ENCODE results near the gene PTPRD.

The PTPRD gene

DNA sequence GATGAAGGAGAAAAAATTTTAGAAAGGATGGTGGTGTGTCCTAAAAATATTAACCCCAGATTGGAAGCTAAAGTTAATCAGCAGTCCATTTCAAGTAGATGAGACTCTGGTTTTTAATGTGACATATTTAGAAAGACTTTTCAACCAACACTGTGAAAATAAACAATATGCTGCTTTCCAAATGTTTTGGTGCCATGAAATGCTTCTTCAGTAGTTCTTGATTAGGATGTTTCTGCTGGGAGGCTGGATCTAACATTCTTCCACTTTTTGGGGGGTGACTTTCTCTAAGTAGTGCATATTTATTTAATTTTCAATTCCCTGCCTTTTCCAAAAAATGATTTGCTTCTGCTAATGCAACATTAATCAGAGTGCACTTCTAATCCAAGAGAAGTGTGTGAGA is 2219.9 kb downstream of the PTPRD start:
- no peak overlapping the region for H3K4me3 ChIP-seq (ENCODE audit: low read length)
- TF ChIP-seq ZNF274 (IDR thresholded peaks at IDR 0.05; ENCODE audit: low read depth, low read length), result no peak

DNA sequence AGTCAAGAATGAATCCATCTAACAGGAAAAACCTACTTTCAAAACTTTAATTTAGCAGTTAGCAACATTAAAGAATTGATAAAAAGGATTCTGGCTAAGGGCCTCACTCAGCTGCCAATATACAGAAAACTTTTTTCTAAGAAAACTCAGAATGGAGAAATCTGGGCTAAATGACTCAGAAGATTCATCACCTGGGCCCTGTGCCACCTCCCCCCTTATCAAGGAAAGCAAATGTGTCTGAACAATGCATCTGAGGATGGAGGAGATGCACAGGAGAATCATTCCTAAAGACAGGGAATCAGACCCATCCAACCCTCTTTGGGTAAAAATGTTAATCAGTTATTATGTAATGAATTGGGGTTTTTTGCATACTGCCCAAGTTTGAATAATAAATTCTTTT is 2221.2 kb downstream of the PTPRD start:
- no peak overlapping the region for H3K4me3 ChIP-seq (ENCODE audit: low read length)
- TF ChIP-seq ZNF274 (IDR thresholded peaks at IDR 0.05; ENCODE audit: low read depth, low read length), result no peak

DNA sequence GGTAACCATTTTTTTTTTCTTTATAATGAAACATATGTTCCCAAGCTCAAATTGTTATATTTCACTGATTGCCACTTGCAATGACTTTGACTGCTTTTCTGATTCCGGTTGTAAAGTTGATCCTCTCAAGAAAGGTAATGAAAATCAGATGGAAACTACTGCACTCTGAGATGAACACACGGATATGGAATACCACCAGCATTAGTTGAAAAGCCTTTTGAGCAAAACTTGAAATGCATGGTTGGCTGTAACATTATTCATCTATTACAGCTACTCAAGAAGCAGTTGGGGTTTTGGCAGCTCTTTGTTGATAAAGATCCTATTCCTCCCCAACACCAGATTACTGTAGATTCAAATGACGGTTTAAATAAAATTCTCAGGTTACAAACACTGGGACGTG is 2221.7 kb downstream of the PTPRD start:
- TF ChIP-seq ZNF274 (IDR thresholded peaks at IDR 0.05; ENCODE audit: low read depth, low read length), result no peak
- H3K4me3 ChIP-seq (ENCODE audit: low read length), result no peak overlapping the region

DNA sequence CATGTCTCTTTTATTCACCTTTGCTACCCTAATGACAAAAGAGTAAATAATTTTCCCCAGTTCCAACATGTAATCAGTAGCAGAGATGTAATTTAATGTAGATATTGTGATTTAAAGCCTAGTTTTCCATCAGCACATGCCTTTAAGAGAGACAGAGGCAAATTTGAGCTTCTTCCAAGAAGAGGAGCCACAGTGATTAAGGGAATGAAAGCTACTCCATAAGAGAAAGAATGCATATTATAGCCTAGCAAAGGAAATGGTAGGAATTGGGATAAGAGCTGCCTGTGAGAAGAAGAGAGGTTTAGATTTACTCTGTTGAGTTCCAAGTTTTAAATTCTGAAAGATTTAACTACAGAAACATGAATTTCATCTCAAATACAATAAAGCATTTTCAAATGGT is 2222.2 kb downstream of the PTPRD start:
- TF ChIP-seq ZNF274 (IDR thresholded peaks at IDR 0.05; ENCODE audit: low read depth, low read length), result no peak
- H3K4me3 ChIP-seq (ENCODE audit: low read length), result no peak overlapping the region

DNA sequence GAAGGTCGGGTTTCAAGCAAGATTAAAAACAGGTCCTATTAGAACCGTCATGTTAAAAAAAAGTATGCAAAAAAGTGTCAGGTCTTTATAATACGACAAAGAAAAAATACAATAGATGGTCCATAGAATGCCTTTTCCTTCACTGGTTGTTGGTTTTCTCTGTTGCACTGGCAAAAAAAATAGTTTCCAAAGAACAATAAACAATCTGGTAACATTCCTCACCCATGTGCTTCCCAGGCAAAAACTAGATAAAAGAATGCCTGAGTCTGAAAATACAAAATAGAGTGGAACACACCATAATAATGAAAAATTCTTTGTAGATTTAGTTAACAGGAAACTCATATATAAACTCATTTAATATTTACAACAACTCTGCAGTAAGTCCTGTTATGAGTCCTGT is 2223.3 kb downstream of the PTPRD start:
- no peak for TF ChIP-seq ZNF274 (IDR thresholded peaks at IDR 0.05; ENCODE audit: low read depth, low read length)

DNA sequence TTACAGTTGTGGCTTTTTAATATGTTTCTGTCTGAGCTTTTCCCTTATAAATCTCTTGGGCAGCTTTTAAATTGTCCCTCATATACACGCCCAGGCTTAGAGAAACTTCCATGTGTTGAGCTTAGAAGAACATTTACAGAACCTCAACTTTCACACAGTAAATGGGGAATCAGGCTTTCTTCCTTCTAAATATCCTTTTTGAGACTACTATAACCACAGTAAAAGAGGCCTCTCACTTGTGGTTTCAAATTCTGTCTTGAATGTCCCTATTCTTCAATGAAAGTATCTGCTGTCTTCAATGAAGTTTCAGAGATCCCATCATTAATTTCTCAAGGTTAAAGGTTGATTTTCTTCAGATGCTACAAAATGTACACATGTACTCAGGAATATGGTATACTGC is 2224.7 kb downstream of the PTPRD start:
- no peak for TF ChIP-seq ZNF274 (IDR thresholded peaks at IDR 0.05; ENCODE audit: low read depth, low read length)
- H3K4me3 ChIP-seq (ENCODE audit: low read length), result no peak overlapping the region

More for the DNA sequence above, 2223.3 kb downstream of the PTPRD start:
- H3K4me3 ChIP-seq (ENCODE audit: low read length), result no peak overlapping the region

DNA sequence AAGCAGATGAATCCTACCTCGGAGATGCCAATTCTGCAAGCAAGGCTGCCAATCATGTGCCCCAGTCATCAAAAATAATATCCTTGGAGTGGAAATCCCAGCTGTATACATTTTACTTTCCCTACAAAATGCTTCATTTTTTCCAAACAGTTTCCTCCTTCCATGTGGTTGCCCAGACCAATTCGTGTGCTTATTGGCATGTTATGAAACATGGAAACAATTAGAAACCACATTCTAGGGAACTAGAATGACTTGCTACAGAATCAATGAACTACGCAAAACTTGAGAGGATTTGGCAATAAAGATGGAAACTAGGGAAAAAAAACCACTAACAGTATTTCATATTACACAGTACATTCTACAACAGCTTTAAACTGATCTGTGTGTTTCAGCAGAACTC is 2228.7 kb downstream of the PTPRD start:
- no peak for TF ChIP-seq ZNF274 (IDR thresholded peaks at IDR 0.05; ENCODE audit: low read depth, low read length)
- no peak overlapping the region for H3K4me3 ChIP-seq (ENCODE audit: low read length)

DNA sequence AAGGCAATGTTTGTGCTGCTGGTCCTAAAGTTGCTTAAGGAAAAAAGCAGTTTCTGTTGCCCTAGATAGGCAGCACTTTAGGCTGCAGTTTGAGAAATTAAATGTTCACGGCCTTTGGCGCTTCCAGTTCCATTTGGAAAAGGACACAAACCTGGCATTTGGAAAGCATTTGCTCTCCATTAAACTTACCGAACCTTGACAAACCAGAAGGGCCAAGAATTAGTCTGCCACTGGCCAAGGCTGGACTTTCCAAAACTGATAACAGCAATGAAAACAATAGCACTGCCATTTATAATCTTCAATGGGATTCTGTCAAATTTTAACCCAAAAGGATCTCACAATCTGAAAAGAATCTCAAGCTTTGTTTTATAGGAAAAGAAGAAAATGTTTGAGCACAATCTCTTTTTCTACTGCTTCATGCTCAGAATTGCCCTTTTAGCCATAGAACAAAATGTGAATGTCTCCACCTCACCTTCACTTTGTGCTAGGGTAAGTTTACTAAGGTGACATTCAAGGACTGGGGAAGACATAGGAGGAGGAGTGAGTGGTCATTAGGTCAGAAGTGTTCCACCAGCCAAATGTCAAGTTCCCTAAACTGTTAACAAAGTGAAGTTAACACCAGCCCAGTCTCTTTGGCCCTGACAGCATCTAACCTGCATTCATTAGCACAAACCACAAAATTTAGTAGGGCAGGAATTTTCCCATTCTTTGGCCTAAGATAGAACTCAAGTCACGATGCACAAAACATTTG is 2229.8 kb downstream of the PTPRD start:
- no peak overlapping the region for H3K4me3 ChIP-seq (ENCODE audit: low read length)
- no peak for TF ChIP-seq ZNF274 (IDR thresholded peaks at IDR 0.05; ENCODE audit: low read depth, low read length)

DNA sequence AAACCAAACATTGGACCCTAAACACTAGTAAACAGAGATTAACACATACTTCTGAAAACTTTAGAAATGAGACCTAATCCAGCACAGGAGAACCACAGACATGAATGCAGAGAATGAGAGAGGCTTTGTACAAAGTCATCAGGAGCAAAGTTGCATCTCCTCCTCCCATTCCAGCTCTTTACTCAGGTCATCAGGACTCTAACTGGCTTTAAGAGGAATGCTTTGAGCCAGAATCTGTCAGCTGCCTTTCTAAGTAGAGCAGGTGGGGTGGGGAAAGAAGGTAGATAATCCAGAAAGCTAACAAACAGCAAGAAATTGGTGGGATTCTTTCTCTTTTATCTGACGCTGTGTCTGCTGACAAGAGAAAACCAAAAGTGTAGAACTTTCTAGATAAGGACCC is 2230.5 kb downstream of the PTPRD start:
- no peak for TF ChIP-seq ZNF274 (IDR thresholded peaks at IDR 0.05; ENCODE audit: low read depth, low read length)
- no peak overlapping the region for H3K4me3 ChIP-seq (ENCODE audit: low read length)

DNA sequence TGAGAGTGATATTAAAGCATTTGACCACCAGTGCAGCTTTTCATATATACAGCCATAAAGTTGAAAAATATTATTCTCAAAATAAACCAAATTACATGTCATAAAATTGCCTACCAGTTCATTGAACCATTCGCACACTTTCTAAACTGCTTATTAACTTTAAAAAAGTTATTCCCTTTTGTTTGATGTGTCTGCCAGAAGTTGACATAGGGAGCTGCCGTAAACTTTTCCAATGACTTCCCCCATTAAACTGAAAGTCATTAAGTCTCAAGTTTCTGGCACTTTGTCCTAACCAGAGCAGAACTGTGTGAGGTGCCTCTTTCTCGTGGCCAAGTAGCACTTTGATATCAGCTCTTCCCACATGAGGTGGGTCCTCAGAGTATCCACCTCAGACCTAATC is 2231.2 kb downstream of the PTPRD start:
- H3K4me3 ChIP-seq (ENCODE audit: low read length), result no peak overlapping the region
- no peak for TF ChIP-seq ZNF274 (IDR thresholded peaks at IDR 0.05; ENCODE audit: low read depth, low read length)

DNA sequence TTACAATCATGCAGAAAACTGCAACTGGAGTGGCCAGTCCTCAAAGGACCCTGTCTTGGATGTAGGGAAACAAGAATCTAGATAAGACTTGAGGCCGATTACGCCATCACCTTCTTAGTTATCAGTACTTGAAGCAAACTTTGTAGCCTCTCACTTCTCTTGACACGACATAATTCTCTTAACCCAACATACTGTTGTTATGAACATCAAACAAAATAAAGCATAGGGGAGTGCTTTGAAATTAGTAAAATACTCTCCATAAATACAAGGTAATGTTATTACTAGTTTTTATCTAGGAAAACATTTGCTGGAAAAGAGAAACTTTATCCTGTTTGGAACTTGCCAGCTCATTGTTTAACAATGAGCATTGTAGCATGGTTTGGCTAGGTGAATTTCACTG is 2238.3 kb downstream of the PTPRD start:
- no peak overlapping the region for H3K4me3 ChIP-seq (ENCODE audit: low read length)
- no peak for TF ChIP-seq ZNF274 (IDR thresholded peaks at IDR 0.05; ENCODE audit: low read depth, low read length)

DNA sequence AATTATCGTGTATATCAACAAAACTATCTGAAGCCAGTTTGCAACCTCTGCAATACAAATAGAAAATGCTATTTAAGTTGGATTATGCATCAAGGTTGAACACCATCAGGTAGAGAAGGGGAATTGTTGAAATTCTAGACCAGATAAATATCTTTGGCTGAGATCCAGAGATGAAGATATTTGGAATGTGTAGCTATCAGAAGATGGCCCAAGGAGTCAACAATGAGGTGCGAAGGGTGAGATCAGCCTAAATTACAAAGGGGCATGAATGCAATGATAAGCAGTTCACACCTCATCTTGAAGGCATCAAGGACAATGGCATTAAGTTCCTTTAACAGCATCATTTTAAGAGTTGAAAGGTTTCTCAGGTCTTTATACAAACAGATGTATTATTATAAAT is 2241.1 kb downstream of the PTPRD start:
- H3K4me3 ChIP-seq (ENCODE audit: low read length), result no peak overlapping the region
- no peak for TF ChIP-seq ZNF274 (IDR thresholded peaks at IDR 0.05; ENCODE audit: low read depth, low read length)

DNA sequence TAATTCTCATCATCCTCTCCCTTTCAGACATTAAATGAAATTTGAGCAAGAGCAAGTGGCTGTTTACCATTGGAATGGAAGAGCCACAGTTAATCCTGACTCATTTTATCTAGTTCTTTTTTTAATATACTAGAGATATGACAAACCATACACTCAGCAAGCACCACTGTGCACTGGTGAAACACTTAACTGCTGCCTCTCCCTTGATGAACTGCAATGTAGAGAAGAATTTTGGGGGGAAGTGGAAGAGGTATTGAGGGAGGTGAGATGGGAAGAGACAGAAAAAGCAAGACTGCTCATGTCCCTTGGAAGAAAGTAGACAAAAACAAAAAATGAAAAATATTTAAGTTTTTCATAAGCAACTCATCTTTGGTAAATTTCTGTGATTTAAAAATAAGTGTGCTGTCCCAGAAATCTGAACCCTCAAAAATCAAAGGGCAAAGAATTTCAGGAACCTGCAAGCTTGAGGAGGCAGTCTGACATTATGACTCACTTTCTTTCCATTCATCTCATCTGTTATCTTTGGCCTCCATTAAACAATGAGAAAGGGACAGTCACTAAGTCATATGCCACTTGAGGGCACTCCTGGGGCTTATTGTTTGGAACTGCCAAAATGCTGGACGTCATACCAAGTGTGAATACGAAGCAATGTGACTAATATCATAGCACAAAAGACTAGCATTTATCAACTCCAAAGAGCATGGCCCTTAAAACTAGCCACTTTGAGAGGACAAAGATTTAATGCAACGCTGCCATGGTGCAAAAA is 2246.5 kb downstream of the PTPRD start:
- TF ChIP-seq ZNF274 (IDR thresholded peaks at IDR 0.05; ENCODE audit: low read depth, low read length), result no peak
- no peak overlapping the region for H3K4me3 ChIP-seq (ENCODE audit: low read length)

DNA sequence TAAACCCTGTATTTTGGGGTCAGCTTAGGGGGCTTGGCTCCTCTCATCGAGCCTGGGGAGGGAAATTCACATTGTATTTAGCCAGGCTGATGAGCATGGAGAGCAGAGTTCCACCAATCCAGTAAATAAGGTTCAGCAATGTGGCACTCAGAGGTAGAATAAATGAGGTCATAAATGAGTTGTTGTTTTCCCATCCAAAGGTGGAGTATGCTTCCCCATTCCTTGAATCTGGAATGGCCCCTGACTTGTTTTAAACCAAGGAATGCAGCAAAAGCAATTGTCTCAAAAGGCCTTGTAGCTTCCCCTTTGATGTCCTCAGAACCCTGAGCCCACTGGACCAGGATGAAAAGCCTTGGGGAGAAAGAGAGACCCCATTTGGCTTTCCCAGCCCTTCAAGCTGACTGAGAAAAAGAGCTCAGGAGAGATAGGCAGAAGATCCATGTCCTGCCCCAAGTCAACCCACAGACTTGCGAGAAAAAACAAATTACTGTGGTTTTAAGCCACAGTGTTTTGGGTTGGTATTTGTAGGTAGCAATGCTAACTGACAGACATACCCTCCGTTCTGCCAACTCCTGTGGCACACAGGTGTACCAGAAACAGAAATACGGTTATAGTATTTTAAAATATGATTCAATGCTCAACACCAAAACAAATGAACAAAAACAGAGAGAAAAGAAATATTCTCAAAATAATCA is 2247.2 kb downstream of the PTPRD start:
- peak overlapping the region; percentile 48; the same call in 1 of the 2 replicates for H3K4me3 ChIP-seq (ENCODE audit: low read length)

DNA sequence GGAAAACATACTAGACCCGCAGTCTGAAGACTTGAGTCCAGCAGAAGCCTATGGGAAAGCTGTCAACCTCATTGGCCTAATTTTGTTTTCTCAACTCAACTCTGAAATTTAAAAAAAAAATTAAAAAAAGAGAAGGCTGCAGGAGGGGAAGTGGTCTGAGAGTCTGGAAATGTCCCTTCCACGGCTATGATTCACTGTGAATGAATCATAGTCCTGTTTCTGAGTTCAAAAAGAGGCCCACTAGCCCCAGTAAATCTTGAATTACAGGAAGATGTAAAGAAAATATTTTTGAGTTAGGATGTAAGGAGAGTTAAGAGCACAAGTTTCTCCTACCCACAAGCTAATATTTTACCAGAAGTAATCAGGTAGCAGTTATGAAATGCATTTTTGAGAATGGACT is 2247.8 kb downstream of the PTPRD start:
- TF ChIP-seq ZNF274 (IDR thresholded peaks at IDR 0.05; ENCODE audit: low read depth, low read length), result no peak
- H3K4me3 ChIP-seq (ENCODE audit: low read length), result peak overlapping the region; percentile 48; the same call in 1 of the 2 replicates

More for the DNA sequence above, 2247.2 kb downstream of the PTPRD start:
- TF ChIP-seq ZNF274 (IDR thresholded peaks at IDR 0.05; ENCODE audit: low read depth, low read length), result no peak

Data from GM08714 (cell line).